HL-60 (cell line): ENCODE results near the gene SLC20A1.

Source experiments
- DNase-seq, 2 experiments: peaks; one replicate each; pipeline ENCODE4 v3.0.0-alpha.2; 2010 to 2020; ENCODE audit warnings: low read depth in 1 of 2, low spot score in 1 of 2
- H3K27ac ChIP-seq: fragments of 250-450 bp; sonication (Bioruptor Pico); replicated peaks from 2 replicates; pipeline ENCODE4 v1.5.1; 2020; ENCODE audit warnings: mild to moderate bottlenecking, moderate library complexity
- H3K27me3 ChIP-seq: fragments of 250-450 bp; sonication (Bioruptor Pico); 2 replicates; pipeline ENCODE4 v1.5.1; 2021; ENCODE audit warnings: mild to moderate bottlenecking, moderate library complexity; ENCODE audit not compliant: insufficient read depth, poor library complexity, severe bottlenecking
- H3K4me3 ChIP-seq: replicated peaks from 2 replicates; pipeline ENCODE4 v1.5.1; 2011; ENCODE audit warnings: mild to moderate bottlenecking, control low read depth, low read length; ENCODE audit not compliant: insufficient read depth
- CTCF ChIP-seq: IDR thresholded peaks from one replicate; pipeline ENCODE4 v1.5.1; 2011; ENCODE audit warnings: low read length, control low read depth, inconsistent platforms; ENCODE audit not compliant: insufficient read depth
- GABPA ChIP-seq: IDR thresholded peaks from 2 replicates; pipeline ENCODE4 v1.6.1; 2012; ENCODE audit warnings: low read depth
- POLR2AphosphoS5 ChIP-seq: IDR thresholded peaks from 2 replicates; pipeline ENCODE4 v1.6.1; 2012; ENCODE audit warnings: low read depth
- REST ChIP-seq: IDR thresholded peaks from 2 replicates; pipeline ENCODE4 v1.6.1; 2012; ENCODE audit warnings: low read depth; ENCODE audit not compliant: insufficient replicate concordance
- SPI1 ChIP-seq: IDR thresholded peaks from 2 replicates; pipeline ENCODE4 v1.6.1; 2012; ENCODE audit warnings: low read depth, mild to moderate bottlenecking, borderline replicate concordance

Gene SLC20A1

GRCh38 chr2:112646791-112647689, 1.3 kb downstream of the SLC20A1 start:
- Histone ChIP-seq H3K27me3 (no peaks in the 10 kb centered on the region), H3K4me3 (peak overlapping the region; percentile 93), H3K27ac (peak overlapping the region; percentile 96)
- no peak for DNase-seq
- TF ChIP-seq CTCF (no peak), GABPA (no peak), SPI1 (no peak), POLR2AphosphoS5 (no peak), REST (no peak)

- DNase-seq, result no peak
- TF ChIP-seq CTCF (no peak), GABPA (no peak), SPI1 (no peak), POLR2AphosphoS5 (no peak), REST (no peak)
- Histone ChIP-seq H3K4me3 (0 out of 2 replicates have a peak overlapping the region, but pooled peaks have one; percentile 3), H3K27ac (peak overlapping the region; percentile 96), H3K27me3 (no peaks in the 10 kb centered on the region)
Measured at GRCh38 chr2:112648081-112648480, 2.3 kb downstream of the SLC20A1 start.

GRCh38 chr2:112656679-112657078, 10.9 kb downstream of the SLC20A1 start:
- Histone ChIP-seq H3K4me3 (no peak overlapping the region), H3K27me3 (no peaks in the 10 kb centered on the region), H3K27ac (no peak overlapping the region)
- TF ChIP-seq GABPA (no peak), SPI1 (no peak), REST (no peak), POLR2AphosphoS5 (no peak), CTCF (no peak)
- DNase-seq, result no peak
